ENCODE results near the gene FNDC3B.

FNDC3B gene

GRCh38 chr3:172201136-172201869 is 161.9 kb downstream of the FNDC3B start:
- DNase-seq (ENCODE audit: low read depth), result no peak
- TF ChIP-seq CTCF (IDR thresholded peaks at IDR 0.05; ENCODE audit: insufficient read depth, low read depth, low read length, missing control alignments), result no peak
- H3K4me3 ChIP-seq (ENCODE audit: low read depth, low read length), result no peak overlapping the region

- no peak for DNase-seq (ENCODE audit: low read depth)
- H3K4me3 ChIP-seq (ENCODE audit: low read depth, low read length), result no peak overlapping the region
- no peak for TF ChIP-seq CTCF (IDR thresholded peaks at IDR 0.05; ENCODE audit: insufficient read depth, low read depth, low read length, missing control alignments)
Measured at GRCh38 chr3:172201870-172202236, 162.5 kb downstream of the FNDC3B start.

GRCh38 chr3:172202797-172203196 is 163.4 kb downstream of the FNDC3B start:
- DNase-seq (ENCODE audit: low read depth), result no peak

GRCh38 chr3:172203522-172204258 is 164.3 kb downstream of the FNDC3B start:
- no peak for DNase-seq (ENCODE audit: low read depth)
- no peak overlapping the region for H3K4me3 ChIP-seq (ENCODE audit: low read depth, low read length)
- TF ChIP-seq CTCF (IDR thresholded peaks at IDR 0.05; ENCODE audit: insufficient read depth, low read depth, low read length, missing control alignments), result no peak

More at GRCh38 chr3:172202797-172203196, 163.4 kb downstream of the FNDC3B start:
- no peak for TF ChIP-seq CTCF (IDR thresholded peaks at IDR 0.05; ENCODE audit: insufficient read depth, low read depth, low read length, missing control alignments)
- no peak overlapping the region for H3K4me3 ChIP-seq (ENCODE audit: low read depth, low read length)

- H3K4me3 ChIP-seq (ENCODE audit: low read depth, low read length), result no peak overlapping the region
- TF ChIP-seq CTCF (IDR thresholded peaks at IDR 0.05; ENCODE audit: insufficient read depth, low read depth, low read length, missing control alignments), result no peak
- no peak for DNase-seq (ENCODE audit: low read depth)
Measured at GRCh38 chr3:172204716-172205115, 165.3 kb downstream of the FNDC3B start.

- DNase-seq (ENCODE audit: low read depth), result no peak
- no peak for TF ChIP-seq CTCF (IDR thresholded peaks at IDR 0.05; ENCODE audit: insufficient read depth, low read depth, low read length, missing control alignments)
Measured at GRCh38 chr3:172208586-172209332, 169.4 kb downstream of the FNDC3B start.

More at GRCh38 chr3:172208586-172209332, 169.4 kb downstream of the FNDC3B start:
- no peak overlapping the region for H3K4me3 ChIP-seq (ENCODE audit: low read depth, low read length)
